GM21526 (cell line): ENCODE measurements around the gene PIK3CG.
A peak's percentile ranks its signal among the peaks of the same experiment; 100 is the strongest.
"Not testable (repeated sequence)": the region's sequence is repeated elsewhere in the genome, so short reads cannot be mapped to it uniquely, and the experiment has no call there.

Source experiments
- ATAC-seq: cut with Tn5 transposase; IDR thresholded peaks from one replicate; pipeline ENCODE4 v1.9.1; 2021; ENCODE audit warnings: moderate library complexity; ENCODE audit not compliant: unreplicated experiment, low FRiP score

The PIK3CG gene

DNA sequence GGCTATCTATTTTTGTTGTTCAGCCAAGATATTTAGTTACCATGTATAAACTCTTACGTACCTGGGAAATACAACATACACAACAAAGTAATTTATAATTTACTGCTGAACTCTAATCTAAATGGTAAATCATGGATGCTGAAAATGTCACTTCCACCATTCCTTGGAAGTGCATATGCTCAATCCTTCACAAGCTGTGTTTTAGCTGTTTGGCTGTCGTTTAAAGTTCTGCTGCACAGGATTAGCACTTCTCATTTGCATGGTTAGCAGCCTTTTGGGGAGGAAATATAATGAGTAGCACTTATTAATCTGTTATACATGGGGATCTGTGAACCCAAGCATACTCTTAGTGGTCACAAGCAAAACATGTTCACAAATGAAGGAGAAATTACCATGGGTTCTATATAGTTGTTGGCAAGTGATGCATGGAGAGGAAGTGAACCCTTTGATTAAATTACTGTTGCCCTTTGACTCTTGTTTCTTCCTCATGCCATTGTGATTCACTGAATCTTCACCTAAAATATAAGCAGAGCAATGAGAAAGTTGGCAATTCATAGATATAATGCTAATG lies 18.5 kb downstream of the PIK3CG start:
- no peak for ATAC-seq

- ATAC-seq = no peak
These were observed 20.6 kb downstream of the PIK3CG start for GRCh38 chr7:106885652-106886051.

DNA sequence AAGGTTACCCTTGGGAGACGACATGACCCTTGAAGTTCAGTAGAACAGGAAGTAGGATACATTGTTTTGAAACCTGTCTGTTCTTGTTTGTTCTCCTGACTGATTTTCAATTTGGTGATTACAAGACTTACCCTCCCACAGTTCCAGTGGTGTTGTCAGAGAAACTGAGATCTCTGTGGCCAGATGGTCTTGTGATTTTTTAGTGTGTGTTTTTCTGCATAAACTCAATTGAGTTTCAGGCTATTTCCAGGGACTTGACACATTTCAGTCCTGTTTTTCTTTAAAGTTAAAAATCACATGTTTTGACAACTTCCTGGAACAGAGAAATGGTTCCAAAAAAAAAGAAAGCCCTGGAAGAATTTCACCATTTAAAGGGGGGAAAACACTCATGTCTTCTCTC lies 22.3 kb downstream of the PIK3CG start:
- ATAC-seq = peak; percentile 61

GRCh38 chr7:106888204-106888603 lies 23.1 kb downstream of the PIK3CG start:
- no peak for ATAC-seq

DNA sequence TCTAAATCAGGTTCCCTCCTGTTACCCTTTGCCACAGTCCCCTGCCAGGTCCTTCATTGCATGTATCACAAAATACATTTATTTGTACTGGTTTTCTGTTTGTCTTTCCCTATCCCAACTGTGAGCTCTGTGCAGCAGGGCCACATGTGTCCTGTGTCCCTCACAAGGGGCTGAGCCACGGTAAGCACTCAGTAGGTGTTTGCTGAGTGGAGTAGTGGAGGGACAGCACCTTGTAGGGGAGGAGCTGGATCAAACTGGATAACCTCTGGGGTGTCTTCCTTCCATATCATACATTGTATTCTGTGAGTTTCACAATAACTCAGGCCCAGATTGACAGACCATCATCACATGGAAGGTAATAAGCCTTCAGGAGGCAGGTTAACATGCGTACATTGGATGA lies 25.9 kb downstream of the PIK3CG start:
- no peak for ATAC-seq

- ATAC-seq = no peak
These were observed 26.7 kb downstream of the PIK3CG start for GRCh38 chr7:106891548-106892410.

- no peak for ATAC-seq
These were observed 28.5 kb downstream of the PIK3CG start for GRCh38 chr7:106893591-106893990.

- peak; percentile 89 for ATAC-seq
These were observed 30.3 kb downstream of the PIK3CG start for GRCh38 chr7:106895246-106895864.

DNA sequence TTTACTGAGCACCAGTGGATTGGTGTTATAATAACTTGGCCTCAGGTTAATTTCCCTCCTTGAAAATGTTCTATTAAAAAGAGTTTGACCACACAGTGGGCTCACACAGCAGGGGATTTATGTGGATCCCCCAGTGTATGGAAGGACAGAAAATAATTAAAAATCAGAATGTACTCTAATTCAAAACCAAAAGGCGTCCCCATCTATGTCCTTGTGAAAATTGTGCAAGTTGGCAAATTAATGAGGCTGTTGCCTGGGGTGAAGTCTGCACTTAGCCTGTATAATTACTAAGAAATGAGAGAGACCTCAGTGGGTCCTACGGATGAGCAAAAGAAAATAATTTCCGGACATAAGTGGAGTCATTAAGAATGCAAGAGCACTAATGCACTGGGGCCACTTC lies 31.1 kb downstream of the PIK3CG start:
- no peak for ATAC-seq

GRCh38 chr7:106897553-106897952 lies 32.5 kb downstream of the PIK3CG start:
- ATAC-seq = not testable (repeated sequence)

- ATAC-seq = not testable (repeated sequence)
These were observed 33.9 kb downstream of the PIK3CG start for GRCh38 chr7:106898967-106899366.

- no peak for ATAC-seq
These were observed 36.9 kb downstream of the PIK3CG start for GRCh38 chr7:106901828-106902441.

DNA sequence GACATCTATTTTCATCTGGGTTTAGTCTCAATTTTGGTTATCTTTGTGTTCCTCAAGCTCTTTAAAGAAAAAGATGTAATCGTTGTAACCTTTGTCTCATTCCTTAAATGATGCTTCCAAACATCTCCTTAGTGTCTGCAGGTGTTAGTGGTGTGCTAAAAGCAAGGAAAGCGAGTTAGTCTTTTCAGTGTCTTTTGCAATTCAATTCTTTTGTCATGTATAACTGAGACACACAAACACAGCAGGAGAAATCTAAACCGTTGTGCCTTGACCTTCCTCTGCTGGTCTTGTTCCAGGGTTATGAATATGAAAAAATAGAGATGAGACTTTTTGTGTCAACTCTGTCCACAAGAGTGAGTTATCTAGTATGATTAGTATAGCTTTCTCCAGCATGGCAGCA lies 40.7 kb downstream of the PIK3CG start:
- ATAC-seq = no peak

GRCh38 chr7:106911959-106912358 lies 46.9 kb downstream of the PIK3CG start:
- ATAC-seq = no peak

DNA sequence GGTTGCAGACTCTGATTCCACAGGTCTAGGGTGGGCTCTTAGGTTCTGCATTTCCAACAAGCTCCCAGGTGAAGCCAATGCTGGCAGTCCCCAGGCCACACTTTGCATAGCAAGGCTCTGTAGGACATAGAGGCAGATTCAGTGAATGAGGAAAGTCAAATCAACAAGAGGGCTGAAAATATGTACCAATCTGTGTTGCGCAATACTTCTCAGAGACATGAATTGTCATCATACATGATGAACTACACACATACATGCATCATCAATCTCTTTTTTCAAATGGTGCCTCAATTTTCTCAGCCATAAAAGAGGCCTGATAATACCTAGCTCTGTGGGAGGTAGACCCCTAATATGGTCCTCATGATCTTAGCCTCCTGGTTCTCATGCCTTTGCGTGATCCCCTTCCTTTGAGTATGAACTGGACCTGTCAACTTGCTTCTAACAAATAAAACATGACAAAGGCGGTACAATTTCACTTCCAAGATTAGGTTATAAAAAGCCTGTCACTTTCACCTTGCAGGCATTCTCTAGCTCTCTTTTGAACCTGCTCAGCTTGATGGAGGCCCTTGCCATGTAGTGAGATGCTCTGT lies 49.0 kb downstream of the PIK3CG start:
- no peak for ATAC-seq

- ATAC-seq = no peak
These were observed 50.3 kb downstream of the PIK3CG start for GRCh38 chr7:106915407-106915806.

- ATAC-seq = peak; percentile 98
These were observed 50.8 kb downstream of the PIK3CG start for GRCh38 chr7:106915873-106916272.

DNA sequence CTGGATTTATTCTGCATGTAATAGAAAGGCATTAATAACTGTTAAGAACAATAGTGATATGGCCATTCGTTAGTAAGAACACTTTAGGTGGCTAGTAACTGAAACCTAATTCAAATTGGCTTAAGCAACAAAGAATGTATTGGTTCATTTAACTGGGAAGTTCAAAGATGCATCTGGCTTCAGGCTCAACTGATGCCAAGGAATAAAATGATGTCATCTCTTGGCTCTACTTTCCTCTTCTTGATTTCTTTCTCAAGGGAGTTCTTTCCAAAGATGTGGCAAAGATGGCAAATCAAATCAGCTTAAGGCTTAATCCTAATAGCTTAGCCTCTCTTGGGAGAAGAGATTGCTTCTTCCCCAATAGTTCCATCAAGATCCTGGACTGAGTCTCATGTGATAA lies 51.6 kb downstream of the PIK3CG start:
- no peak for ATAC-seq

GRCh38 chr7:106918991-106919390 lies 53.9 kb downstream of the PIK3CG start:
- no peak for ATAC-seq

DNA sequence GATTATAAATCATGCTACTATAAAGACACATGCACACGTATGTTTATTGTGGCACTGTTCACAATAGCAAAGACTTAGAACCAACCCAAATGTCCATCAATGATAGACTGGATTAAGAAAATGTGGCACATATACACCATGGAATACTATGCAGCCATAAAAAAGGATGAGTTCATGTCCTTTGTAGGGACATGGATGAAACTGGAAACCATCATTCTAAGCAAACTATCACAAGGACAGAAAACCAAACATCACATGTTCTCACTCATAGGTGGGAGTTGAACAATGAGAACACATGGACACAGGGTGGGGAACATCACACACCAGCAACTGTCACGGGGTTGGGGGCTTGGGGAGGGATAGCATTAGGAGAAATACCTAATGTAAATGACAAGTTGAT lies 59.4 kb downstream of the PIK3CG start:
- not testable (repeated sequence) for ATAC-seq

- no peak for ATAC-seq
These were observed 61.8 kb downstream of the PIK3CG start for GRCh38 chr7:106926892-106927291.
